HG03139 (cell line): ENCODE data around the gene METTL8.
"Not testable (repeated sequence)": the region's sequence is repeated elsewhere in the genome, so short reads cannot be mapped to it uniquely, and the experiment has no call there.

ENCODE experiments used
- ATAC-seq: cut with Tn5 transposase; IDR thresholded peaks from one replicate; pipeline ENCODE4 v1.9.1; 2021; ENCODE audit not compliant: unreplicated experiment

Gene METTL8

GRCh38 chr2:171402906-171403580 is 30.7 kb downstream of the METTL8 start:
- no peak for ATAC-seq

GRCh38 chr2:171401947-171402346 is 31.8 kb downstream of the METTL8 start:
- ATAC-seq = no peak

DNA sequence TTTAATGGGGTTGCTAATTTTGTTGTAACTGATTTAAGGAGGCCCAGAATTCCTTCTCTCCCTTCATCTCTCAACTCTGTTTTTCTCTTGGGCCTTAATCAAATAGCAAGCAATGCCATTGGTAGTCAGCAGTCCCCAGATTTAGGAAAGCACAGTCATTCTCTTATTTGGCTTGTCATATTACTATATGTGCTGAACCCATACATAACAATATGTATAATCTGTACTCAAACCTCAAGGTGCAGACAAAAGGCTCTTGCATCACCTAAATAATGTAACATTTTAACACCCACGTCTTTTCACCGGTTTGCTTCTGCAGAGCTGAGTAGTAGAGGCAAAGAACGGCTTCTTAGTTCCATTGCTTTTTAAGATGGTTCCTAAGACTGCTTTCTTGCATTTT is 33.4 kb downstream of the METTL8 start:
- ATAC-seq = no peak

GRCh38 chr2:171399292-171399691 is 34.5 kb downstream of the METTL8 start:
- ATAC-seq = no peak

GRCh38 chr2:171394164-171394740 is 39.5 kb downstream of the METTL8 start:
- ATAC-seq = no peak

DNA sequence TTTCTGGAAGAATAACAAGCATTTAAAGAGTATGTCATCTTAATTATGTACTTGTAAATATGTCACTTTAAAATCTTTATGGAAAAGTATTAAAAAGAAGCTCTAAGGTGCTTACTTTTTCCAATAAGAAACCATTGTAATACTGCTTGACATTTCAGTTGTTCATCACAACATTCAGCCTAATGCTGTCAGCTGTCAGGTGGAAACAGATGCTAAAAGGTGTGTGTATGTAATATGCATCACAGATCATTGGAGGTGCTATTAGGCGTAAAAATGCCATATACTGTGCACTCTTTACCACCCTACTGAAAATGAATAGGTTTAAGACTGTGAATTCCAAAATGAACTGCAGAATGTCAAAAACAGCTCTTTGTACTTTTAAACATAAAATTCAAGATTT is 40.3 kb downstream of the METTL8 start:
- no peak for ATAC-seq

GRCh38 chr2:171391532-171391931 is 42.3 kb downstream of the METTL8 start:
- no peak for ATAC-seq

DNA sequence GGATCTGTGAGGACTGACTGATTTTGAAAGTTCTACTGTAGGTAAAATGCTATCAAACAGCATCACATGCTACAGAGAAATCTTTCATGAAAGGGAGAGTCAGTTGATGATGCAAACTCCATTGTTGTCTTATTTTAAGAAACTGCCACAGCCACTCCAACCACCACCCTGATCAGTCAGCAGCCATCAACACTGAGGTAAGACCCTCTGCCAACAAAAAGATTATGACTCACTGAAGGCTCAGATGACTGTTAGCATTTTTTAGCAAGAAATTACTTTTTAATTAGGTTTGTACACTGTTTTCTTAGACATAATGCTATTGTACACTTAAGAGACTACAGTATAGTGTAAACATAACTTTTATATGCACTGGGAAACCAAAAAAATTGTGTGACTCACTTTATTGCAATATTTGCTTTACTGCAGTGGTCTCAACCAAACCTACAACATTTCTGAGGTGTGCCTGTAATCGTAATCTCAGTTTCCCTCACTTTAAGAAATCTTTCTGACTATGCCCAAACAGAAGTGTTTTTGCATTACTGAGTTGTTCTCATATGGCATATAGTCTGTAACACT is 42.8 kb downstream of the METTL8 start:
- ATAC-seq = no peak

DNA sequence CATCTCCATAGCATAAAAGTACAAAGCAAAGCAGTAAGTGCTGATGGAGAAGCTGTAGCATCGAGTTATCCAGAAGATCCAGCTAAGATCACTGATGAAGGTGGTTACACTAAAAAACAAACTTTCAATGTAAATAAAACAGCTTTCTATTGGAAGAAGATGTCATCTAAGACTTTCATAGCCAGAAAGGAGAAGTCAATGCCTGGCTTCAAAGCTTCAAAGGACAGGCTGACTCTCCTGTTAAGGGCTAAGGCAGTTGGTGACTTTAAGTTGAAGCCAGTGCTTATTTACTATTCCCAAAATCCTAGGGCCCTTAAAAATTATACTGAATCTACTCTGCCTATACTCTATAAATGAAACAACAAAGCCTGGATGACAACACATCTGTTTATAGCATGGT is 44.0 kb downstream of the METTL8 start:
- no peak for ATAC-seq

GRCh38 chr2:171389325-171389724 is 44.5 kb downstream of the METTL8 start:
- ATAC-seq = no peak

GRCh38 chr2:171387052-171387451 is 46.7 kb downstream of the METTL8 start:
- no peak for ATAC-seq

DNA sequence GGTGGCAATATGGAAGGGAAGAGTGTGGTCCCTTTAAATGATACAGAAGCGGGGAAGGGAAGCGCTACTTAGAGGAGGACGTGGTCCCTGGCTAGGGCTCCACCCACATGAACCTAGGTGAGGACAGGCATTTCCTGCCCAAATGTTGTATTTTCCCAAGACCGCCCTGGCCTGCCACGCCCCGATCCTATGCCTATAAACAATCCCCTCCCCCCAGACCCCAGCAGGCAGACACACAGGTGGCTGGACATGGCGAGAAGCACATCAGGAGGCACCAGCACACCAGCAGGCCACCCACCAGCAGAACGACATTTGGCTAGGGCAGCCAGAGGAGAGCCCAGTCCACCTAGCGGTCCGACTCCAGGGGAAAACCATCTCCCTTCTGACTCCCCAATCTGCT is 47.2 kb downstream of the METTL8 start:
- no peak for ATAC-seq

- no peak for ATAC-seq
Measured at GRCh38 chr2:171383134-171383533, 50.7 kb downstream of the METTL8 start.

DNA sequence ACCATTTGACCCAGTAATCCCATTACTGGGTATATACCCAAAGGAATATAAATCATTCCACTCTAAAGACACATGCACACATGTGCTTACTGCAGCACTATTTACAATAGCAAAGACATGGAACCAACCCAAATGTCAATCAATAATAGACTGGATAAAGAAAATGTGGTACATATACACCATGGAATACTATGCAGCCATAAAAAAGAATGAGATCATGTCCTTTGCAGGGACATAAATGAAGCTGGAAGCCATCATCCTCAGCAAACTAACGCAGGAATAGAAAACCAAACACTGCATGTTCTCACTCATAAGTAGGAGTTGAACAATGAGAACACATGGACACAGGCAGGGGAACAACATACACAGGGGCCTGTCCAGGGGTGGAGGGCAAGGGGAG is 51.6 kb downstream of the METTL8 start:
- ATAC-seq = not testable (repeated sequence)

- ATAC-seq = not testable (repeated sequence)
Measured at GRCh38 chr2:171377852-171378251, 55.9 kb downstream of the METTL8 start.

DNA sequence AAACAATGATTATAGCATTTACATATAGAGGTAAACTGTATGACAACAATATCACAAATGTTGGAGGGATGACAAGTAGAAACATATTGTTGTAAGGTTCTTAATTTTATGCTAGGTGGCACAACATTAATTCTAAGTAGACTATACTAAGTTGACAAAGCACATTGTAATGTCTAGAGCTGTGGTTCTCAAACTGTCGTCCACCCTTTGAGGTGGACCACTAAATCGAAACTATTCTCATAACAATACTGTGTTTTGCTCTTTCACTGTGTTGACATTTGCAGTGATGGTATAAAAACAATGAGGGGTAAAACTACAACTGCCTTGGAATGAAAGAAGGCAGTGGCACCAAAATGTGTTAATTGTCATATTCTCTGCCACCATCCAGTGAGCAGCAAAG is 66.1 kb downstream of the METTL8 start:
- no peak for ATAC-seq

GRCh38 chr2:171365778-171366177 is 68.0 kb downstream of the METTL8 start:
- no peak for ATAC-seq

- ATAC-seq = no peak
Measured at GRCh38 chr2:171365232-171365631, 68.6 kb downstream of the METTL8 start.

DNA sequence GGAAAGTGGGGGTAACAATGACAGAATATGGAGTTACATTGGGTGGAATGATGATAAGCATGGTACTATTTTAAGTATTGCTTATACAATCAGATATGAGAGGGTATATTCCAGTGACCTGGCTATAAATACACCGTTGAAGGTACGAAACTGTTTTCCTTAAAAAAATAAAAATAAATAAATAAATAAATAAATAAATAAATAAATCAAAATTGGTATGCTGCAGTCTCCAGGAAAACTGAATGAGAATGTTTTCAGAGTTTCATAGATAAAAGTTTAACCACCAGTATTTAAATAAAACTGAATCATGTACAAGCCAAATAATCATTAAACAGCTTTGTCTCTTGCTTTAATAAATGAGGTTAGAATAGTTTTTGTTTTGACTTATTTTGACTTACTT is 71.4 kb downstream of the METTL8 start:
- no peak for ATAC-seq

GRCh38 chr2:171360905-171361304 is 72.9 kb downstream of the METTL8 start:
- ATAC-seq = no peak

DNA sequence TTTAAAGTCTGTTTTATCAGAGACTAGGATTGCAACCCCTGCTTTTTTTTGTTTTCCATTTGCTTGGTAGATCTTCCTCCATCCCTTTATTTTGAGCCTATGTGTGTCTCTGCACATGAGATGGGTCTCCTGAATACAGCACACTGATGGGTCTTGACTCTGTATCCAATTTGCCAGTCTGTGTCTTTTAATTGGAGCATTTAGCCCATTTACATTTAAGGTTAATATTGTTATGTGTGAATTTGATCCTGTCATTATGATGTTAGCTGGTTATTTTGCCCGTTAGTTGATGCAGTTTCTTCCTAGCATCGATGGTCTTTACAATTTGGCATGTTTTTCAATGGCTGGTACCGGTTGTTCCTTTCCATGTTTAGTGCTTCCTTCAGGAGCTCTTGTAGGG is 80.0 kb downstream of the METTL8 start:
- not testable (repeated sequence) for ATAC-seq

GRCh38 chr2:171348056-171348455 is 85.7 kb downstream of the METTL8 start:
- ATAC-seq = no peak

DNA sequence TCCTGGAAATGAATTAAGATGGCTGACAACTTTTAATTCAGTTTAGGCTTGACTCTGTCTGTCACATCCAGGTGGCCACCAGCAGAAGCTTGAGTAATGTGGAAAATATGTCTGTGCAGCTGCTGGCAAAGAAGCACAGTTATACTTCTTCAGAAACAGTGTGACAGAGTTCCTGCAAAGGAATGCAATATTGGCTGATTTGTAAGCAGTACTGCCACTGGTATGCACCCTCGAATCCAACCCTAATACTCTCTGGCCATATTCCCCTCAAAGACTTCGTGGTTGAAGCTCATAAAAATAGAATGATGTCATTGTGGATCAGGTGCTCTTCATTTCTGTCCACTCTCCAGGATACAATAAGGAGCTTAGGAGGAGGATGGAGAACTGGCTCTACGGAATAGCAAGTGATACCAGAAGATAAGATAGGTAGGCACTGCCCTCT is 86.2 kb downstream of the METTL8 start:
- ATAC-seq = no peak
